GM12801 (cell line): ENCODE results near the gene CHD9NB.

Source experiments
- CTCF ChIP-seq: IDR thresholded peaks from one replicate; pipeline ENCODE4 v1.5.1; 2011; ENCODE audit warnings: control low read depth; ENCODE audit not compliant: insufficient read length; ENCODE audit errors: extremely low read depth

The CHD9NB gene

GRCh38 chr16:53024045-53024444 is 28.7 kb downstream of the CHD9NB start:
- TF ChIP-seq CTCF, result no peak

- TF ChIP-seq CTCF, result no peak
Observed at GRCh38 chr16:53022374-53022773, 30.3 kb downstream of the CHD9NB start.

GRCh38 chr16:53018834-53019416 is 33.8 kb downstream of the CHD9NB start:
- TF ChIP-seq CTCF, result no peak

- TF ChIP-seq CTCF, result no peak
Observed at GRCh38 chr16:53014287-53014686, 38.4 kb downstream of the CHD9NB start.

- no peak for TF ChIP-seq CTCF
Observed at GRCh38 chr16:53007095-53007494, 45.6 kb downstream of the CHD9NB start.

- TF ChIP-seq CTCF, result no peak
Observed at GRCh38 chr16:52997922-52998321, 54.8 kb downstream of the CHD9NB start.

GRCh38 chr16:52994942-52995341 is 57.8 kb downstream of the CHD9NB start:
- TF ChIP-seq CTCF, result no peak
